ENCODE measurements around the gene TAS1R3.

DNA sequence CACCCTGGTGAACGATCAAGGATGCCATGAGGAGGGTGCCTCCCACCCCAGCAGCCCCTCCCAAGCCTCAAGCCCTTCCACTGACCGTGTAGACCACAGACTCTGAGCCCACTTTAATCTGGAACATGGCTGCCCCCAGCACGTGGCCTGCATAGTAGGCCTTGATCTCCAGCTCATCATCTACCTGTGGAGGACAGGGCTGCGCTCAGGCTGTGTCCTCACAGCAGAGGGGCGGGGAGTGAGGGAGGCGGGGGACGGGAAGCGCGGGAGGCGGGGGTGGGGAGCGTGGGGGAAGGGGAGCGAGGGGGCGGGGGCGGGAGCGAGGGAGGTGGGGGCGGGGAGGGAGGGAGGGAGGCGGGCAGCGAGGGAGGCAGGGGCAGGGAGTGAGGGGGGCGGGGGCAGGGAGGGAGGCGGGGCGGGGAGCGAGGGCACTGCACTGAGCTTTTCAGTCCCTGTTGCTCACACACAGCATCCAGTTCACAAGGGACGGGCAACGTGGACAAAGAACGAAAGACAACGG, 15.6 kb upstream of the TAS1R3 start:
- TF ChIP-seq, protein P1, sequence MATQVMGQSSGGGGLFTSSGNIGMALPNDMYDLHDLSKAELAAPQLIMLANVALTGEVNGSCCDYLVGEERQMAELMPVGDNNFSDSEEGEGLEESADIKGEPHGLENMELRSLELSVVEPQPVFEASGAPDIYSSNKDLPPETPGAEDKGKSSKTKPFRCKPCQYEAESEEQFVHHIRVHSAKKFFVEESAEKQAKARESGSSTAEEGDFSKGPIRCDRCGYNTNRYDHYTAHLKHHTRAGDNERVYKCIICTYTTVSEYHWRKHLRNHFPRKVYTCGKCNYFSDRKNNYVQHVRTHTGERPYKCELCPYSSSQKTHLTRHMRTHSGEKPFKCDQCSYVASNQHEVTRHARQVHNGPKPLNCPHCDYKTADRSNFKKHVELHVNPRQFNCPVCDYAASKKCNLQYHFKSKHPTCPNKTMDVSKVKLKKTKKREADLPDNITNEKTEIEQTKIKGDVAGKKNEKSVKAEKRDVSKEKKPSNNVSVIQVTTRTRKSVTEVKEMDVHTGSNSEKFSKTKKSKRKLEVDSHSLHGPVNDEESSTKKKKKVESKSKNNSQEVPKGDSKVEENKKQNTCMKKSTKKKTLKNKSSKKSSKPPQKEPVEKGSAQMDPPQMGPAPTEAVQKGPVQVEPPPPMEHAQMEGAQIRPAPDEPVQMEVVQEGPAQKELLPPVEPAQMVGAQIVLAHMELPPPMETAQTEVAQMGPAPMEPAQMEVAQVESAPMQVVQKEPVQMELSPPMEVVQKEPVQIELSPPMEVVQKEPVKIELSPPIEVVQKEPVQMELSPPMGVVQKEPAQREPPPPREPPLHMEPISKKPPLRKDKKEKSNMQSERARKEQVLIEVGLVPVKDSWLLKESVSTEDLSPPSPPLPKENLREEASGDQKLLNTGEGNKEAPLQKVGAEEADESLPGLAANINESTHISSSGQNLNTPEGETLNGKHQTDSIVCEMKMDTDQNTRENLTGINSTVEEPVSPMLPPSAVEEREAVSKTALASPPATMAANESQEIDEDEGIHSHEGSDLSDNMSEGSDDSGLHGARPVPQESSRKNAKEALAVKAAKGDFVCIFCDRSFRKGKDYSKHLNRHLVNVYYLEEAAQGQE (IDR thresholded peaks at IDR 0.05; ENCODE audit: insufficient read depth in 1 of 2, low read depth in 2 of 2, low read length in 1 of 2), result no peak
- TF ChIP-seq, protein P2, sequence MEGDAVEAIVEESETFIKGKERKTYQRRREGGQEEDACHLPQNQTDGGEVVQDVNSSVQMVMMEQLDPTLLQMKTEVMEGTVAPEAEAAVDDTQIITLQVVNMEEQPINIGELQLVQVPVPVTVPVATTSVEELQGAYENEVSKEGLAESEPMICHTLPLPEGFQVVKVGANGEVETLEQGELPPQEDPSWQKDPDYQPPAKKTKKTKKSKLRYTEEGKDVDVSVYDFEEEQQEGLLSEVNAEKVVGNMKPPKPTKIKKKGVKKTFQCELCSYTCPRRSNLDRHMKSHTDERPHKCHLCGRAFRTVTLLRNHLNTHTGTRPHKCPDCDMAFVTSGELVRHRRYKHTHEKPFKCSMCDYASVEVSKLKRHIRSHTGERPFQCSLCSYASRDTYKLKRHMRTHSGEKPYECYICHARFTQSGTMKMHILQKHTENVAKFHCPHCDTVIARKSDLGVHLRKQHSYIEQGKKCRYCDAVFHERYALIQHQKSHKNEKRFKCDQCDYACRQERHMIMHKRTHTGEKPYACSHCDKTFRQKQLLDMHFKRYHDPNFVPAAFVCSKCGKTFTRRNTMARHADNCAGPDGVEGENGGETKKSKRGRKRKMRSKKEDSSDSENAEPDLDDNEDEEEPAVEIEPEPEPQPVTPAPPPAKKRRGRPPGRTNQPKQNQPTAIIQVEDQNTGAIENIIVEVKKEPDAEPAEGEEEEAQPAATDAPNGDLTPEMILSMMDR (IDR thresholded peaks at IDR 0.05), result no peak
- TF ChIP-seq POLR2AphosphoS5 (IDR thresholded peaks at IDR 0.05; ENCODE audit: low read depth, low read length) (0 out of 2 replicates have a peak, but pooled peaks have one; percentile 30), TCF7L2 (IDR thresholded peaks at IDR 0.05; ENCODE audit: low read depth, low read length) (no peak), SIN3A (IDR thresholded peaks at IDR 0.05; ENCODE audit: borderline replicate concordance, insufficient read depth, low read depth, low read length) (no peak)
